HG03039 (cell line): ENCODE results near the gene BCORL1.

Experiments
- ATAC-seq: cut with Tn5 transposase; IDR thresholded peaks from one replicate; pipeline ENCODE4 v1.9.1; 2021; ENCODE audit warnings: mild to moderate bottlenecking, moderate library complexity; ENCODE audit not compliant: unreplicated experiment

Gene BCORL1

DNA sequence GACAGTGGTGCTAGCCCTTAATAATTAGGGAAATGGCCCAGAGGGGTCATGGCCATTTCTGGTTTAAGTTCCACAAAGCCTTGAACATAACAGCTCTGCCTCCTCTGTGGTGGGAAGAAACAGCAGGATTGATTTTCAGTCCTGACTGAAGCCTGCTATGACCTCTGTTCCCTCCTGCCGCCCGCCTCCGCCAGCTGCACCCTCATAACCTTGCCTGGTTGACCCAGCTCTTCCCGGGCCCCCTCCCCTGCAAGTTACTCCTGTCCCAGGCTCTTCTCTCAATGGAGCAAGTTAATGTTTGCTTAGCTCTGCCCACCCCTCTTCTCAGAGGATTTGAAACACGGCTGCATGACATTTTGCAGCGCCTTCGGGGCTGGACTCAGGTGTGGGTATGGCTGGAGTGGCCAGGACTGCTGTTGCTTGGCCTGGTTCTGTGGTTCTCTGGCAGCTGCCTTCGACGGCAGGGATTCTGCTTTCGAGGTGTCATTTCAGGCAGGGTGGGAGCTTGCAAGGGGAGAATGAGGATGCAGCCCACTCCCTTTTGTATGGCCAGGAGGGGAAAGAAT, 27.3 kb downstream of the BCORL1 start:
- ATAC-seq = no peak

- no peak for ATAC-seq
These were observed 30.2 kb downstream of the BCORL1 start for GRCh38 chrX:130012683-130013082.

DNA sequence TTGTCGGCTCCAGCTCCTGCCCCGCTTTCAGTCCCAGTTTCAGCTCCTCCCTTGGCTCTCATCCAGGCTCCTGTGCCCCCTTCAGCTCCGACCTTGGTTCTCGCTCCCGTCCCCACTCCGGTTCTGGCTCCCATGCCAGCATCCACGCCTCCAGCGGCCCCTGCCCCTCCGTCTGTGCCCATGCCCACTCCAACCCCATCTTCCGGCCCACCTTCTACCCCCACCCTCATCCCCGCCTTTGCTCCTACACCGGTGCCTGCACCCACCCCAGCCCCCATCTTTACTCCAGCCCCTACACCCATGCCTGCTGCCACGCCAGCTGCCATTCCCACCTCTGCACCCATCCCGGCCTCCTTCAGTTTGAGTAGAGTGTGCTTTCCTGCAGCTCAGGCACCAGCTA, 31.2 kb downstream of the BCORL1 start:
- no peak for ATAC-seq

DNA sequence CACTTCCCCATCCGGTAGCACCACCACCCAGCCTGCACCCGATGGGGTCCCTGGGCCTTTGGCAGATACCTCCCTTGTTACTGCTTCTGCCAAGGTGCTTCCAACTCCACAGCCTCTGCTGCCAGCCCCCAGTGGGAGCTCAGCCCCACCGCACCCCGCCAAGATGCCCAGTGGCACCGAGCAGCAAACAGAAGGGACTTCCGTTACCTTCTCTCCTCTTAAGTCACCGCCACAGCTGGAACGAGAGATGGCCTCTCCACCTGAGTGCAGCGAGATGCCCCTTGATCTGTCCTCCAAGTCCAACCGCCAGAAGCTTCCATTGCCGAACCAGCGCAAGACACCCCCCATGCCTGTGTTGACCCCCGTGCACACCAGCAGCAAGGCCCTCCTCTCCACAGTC, 31.9 kb downstream of the BCORL1 start:
- ATAC-seq = no peak

DNA sequence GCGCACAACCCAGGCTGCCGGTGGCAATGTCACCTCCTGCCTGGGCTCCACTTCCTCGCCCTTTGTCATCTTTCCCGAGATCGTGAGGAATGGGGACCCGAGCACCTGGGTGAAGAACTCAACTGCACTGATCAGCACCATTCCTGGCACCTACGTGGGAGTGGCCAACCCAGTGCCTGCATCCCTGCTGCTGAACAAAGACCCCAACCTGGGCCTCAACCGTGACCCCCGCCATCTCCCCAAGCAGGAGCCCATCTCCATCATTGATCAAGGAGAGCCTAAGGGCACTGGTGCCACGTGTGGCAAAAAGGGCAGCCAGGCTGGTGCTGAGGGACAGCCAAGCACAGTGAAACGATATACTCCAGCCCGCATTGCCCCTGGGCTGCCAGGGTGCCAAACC, 32.3 kb downstream of the BCORL1 start:
- no peak for ATAC-seq

GRCh38 chrX:130015181-130015580, 32.7 kb downstream of the BCORL1 start:
- no peak for ATAC-seq

DNA sequence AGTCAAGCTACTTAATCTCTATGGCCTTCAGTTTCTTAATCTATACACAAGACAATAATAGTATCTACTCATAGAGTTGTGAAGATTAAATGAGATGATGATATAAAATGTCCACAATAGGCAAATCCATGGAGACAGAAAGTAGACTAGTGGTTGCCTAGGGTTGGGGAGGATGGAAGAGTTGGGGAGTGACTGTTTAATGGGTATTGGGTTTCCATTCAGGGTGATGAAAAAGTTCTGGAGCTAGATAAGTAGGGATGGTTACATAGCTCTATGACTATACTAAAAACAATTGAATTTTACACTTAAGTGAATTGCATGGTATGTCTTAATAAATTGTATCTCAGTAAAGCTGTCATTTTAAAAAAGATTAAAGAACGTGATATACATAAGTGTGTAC, 35.7 kb downstream of the BCORL1 start:
- no peak for ATAC-seq

DNA sequence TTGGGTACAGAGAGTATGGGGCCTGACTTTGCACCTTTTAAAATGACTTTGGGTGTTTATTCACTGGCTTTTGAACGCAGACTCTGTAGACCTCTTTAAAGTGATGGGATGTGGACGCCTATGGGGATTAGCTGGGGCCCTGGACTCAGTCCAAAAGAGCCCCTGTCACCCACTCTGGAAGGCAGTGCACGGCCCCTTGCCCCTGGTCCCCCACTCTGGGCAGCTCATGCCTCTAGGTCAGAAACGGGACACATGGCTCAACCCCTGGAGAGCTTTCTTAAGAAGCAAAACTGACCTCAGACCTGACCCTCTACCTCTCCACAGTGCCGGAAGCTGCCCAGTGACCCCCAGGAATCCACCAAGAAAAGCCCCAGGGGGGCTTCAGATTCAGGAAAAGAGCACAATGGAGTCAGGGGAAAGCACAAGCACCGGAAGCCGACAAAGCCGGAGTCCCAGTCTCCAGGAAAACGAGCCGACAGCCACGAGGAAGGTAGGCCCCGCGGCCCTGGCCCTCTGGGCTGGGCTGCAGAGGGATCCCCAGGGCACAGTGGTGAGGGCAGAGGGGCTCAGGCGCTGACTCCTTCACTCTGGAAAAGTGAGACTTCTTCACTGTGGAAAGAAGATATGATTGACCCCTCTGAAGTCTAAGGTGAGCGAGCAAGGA, 38.4 kb downstream of the BCORL1 start:
- ATAC-seq = no peak

DNA sequence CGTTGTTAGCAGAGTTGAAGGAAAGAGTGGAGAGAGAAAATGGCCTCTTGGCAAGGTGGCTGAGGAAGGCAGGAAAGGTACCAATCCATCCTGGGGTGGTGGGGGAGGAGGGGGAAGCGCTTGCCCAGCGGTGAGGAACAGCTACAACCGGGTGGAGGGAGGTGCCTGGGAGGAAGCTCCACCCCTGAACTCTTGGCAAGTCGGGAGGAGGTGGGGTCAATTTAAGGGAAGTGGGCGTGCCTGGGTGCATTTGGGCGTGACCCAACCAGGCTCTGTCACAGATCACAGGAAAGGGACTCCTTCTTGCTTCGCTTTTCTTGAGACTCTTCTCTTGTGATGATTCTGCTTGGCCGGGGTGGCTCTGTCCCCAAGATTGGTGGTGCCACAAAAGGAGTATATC, 41.7 kb downstream of the BCORL1 start:
- peak; percentile 98 for ATAC-seq

GRCh38 chrX:130025256-130025655, 42.8 kb downstream of the BCORL1 start:
- ATAC-seq = no peak

DNA sequence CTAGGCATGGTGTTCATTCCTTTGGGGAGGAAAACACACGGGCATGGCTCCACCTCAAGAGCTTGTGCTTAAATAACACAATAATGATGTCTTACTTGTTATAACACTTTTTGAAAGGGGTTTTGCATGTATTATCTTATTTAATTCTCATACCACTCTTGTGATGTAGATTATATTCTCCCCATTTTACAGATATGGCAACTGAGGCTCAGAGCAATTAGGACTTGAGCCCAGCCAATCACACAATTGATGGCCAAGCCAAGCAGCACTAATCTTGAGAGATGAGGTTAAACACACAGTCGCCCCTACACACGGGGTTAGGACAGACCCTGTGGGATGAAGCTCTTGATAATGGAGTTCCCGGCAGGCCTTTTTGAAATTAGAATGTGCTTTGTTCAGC, 45.1 kb downstream of the BCORL1 start:
- ATAC-seq = no peak

GRCh38 chrX:130028196-130028595, 45.8 kb downstream of the BCORL1 start:
- ATAC-seq = no peak

DNA sequence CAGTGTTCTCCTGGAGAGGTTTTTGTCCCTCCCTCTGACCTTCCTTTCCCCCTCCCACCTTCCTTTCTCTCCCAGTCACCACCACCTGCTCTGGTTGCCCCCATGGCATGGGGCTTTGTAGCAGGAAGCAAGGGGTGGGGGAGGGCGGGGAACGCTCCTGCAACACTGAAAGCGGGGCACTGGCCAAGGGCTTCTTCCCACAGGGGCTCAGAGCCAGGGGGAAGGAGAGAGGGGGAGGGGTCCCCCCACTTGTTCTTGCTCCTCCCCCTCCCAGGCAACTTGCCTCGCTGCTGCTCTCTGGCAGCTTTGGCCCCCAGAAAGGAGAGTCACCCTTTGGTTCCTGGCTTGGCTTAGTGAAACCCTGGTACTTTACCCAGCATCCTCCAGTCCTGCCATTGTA, 48.4 kb downstream of the BCORL1 start:
- ATAC-seq = no peak

DNA sequence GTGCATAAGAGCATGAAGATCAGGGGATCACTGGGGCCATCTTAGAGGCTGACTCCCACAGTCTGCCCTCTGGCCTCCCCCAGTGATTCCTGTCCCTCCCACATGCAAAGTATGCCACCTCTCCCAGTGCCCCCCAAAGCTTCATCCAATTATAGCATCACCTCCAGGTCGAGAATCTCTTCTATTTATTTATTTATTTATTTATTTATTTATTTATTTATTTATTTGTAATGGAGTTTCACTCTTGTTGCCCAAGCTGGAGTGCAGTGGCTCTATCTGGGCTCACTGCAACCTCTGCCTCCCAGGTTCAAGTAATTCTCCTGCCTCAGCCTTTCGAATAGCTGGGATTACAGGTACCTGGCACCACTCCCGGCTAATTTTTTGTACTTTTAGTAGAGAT, 50.1 kb downstream of the BCORL1 start:
- ATAC-seq = no peak

GRCh38 chrX:130034178-130034577, 51.7 kb downstream of the BCORL1 start:
- ATAC-seq = no peak

- ATAC-seq = no peak
These were observed 57.4 kb downstream of the BCORL1 start for GRCh38 chrX:130039847-130040246.

GRCh38 chrX:130047416-130047815, 65.0 kb downstream of the BCORL1 start:
- no peak for ATAC-seq

DNA sequence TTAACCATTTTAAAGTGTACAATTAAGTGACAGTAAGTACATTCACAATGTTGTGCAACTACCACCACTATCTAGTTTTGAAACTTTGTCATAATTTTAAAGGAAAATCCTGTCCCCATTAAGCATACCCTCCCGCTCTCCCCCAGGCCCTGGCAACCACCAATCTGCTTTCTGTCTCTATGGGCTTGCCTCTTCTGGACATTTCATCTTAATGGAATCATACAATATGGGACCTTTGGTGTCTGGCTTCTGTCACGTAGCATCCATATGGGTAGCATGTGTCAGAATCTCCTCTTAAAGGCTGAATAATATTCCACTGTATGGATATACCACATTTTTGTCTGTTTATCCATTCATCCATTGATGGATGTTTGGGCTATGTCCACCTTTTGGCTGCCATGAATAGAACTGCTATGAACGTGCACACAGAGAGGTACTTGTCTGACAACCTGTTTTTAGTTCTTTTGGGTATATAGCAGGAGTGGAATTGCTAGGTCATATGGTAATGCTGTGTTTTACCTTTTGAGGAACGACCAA, 66.3 kb downstream of the BCORL1 start:
- no peak for ATAC-seq

DNA sequence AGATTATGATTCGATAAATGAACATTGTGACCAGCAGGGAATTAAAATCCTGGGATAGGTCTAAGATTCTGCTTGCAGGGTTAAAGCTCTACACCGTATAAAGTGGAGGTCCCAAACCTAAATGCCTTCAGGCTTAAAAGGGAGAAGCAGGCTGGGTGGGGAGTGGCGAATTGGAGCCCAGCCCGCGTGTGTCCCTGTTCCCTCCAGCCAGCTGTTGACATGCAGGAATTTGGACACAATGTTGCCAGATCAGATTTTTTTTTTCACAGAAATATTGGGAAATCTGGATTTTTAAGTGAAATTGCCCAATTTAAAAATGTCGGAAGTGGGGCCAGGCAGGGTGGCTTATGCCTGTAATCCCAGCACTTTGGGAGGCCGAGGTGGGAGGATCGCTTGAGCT, 67.4 kb downstream of the BCORL1 start:
- no peak for ATAC-seq

DNA sequence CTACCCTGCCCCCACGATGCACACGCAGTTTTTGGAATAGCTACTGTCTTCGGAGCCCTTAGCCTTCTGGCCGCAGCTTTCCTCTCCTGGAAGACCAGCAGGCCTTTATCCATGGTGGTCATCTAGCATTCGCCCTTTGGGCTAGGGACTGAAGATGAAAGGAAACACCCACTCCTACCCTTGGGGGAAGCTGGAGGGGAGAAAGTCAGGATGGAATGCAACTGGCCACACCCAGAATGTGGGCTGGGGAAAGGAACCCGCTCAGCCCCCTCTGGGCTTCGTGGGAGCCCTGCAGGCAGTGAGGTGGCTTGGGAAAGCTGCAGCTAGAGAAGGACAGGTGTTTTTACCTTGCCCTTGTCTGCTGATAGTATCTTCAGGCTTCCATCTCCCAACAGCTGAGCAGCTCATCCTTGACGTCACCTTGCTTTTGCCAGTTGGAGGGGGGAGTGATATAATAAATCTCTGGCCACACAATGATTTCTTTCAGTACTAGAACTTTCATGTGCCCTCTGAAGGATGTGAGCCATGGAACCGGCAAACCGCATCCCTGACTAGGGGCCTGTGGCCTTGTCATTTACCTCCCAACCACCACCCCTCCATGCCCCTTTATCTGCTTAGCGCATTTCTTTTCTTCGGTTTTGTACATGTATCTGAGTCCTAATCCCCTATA, 68.9 kb downstream of the BCORL1 start:
- ATAC-seq = no peak

DNA sequence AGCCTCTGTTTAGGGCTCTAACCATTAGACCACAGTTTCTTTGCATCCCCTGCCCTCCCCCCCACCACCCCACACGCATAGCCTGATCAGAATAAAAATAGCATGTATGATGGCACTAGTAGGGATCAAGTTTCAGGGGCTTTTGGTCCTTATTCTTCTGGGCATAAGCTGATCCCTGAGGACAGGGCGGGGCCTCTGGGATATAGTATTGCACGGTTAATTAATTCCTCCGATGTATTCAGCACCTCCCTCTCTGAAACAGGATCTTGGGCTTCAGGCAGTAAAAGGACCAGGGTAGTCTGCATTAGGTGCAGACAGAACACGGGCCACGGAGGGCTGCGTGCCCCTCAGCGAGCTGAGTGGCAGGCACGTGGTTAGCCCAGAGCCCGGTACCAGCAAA, 70.8 kb downstream of the BCORL1 start:
- no peak for ATAC-seq

DNA sequence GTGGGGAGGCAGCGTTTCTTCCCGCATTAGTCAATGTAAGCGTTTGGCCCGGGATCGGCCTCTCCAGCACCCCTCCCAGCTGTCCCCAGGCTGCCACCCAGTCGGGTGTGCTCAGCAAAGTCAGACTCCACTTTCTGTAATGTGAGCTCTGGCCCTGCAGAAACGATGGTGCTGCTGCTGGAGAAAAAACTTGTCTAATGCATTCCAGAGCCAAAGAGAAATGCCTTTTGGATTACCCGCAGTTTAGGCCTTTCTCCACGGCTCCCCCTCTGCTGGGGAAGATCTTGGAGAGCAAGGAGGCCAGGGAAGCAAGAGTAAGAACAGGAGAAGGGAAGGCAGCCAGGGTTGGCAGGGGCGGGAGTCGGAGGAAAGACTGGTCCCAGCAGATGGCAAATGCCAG, 72.7 kb downstream of the BCORL1 start:
- ATAC-seq = no peak
